ENCODE measurements around the gene MACROD1.

MACROD1 gene

DNA sequence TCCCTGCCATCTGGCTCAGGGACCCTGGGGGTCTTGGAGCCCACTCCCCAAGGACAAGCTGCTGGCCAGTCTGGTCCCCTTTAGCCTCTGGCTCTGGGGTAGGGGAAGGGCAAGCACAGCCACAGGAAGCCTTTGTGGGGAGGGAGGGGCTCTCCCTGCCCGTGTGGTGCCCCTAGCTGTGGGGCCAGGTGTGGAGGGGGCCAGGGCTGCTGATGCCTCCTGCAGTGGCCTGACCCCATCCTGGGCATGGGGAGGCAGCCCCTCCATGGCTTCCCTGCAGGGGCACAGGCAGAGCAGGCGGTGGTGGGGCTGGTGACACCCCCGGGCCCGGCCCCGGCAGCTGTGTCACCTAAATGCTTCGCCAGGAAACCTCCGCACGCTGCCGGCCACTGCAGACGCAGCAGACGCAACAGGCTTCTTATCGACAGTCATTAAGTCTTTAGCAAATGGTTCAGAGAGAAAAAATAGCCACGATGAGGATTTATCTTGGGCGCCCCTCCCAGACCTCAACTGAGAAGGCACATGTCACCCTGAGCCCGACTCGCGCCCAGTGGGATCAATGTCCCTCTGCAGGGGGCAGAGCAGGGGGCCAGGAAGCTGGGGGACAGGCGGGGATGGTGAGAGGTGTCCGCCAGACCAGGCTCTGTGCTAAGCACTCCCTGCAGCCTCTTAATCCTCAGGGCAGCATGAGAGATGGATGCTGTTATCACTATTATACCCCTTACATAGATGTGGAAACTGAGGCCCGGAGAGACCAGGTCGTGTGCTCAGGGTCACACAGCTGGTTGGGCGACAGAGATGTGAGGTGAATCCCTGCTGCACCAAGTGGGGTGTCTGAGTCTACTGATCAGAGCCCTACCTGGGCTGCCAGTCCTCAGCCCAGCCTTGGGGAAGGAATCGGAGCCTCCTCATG, 96.3 kb downstream of the MACROD1 start:
- no peak for DNase-seq

DNA sequence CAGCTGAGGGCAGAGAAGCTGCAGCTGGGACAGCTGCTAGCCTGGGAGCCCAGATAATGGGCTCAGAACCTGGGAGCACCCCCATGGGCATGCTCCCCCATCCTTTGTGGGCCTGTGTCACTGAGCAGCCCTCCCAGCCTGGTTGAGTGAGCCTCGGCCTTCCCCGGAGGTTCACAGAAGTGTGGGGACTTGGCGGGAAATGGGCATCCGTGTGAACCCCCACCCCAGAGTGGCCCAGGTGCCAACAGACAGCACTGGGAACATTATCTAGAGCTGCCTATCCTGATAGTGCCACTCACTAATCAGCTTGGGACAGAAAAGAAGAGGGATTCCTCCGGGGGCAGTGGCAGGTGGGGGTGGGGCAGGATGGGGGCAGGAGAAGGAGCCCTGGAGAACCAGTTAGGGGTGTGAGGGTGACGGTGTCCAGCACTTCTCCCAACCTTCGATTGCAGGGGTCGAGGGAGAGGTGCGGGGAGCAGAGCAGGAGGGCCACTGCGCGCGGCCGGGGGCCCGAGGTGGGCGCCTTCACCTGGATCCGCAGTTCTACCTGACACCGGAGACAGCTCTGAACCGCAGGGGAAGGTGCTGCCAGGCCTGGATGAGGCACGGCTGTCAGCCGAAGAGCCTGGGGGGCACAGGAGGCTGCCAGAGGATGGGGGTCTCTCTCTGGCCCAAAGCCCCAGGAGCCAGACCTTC, 97.1 kb downstream of the MACROD1 start:
- no peak for DNase-seq

DNA sequence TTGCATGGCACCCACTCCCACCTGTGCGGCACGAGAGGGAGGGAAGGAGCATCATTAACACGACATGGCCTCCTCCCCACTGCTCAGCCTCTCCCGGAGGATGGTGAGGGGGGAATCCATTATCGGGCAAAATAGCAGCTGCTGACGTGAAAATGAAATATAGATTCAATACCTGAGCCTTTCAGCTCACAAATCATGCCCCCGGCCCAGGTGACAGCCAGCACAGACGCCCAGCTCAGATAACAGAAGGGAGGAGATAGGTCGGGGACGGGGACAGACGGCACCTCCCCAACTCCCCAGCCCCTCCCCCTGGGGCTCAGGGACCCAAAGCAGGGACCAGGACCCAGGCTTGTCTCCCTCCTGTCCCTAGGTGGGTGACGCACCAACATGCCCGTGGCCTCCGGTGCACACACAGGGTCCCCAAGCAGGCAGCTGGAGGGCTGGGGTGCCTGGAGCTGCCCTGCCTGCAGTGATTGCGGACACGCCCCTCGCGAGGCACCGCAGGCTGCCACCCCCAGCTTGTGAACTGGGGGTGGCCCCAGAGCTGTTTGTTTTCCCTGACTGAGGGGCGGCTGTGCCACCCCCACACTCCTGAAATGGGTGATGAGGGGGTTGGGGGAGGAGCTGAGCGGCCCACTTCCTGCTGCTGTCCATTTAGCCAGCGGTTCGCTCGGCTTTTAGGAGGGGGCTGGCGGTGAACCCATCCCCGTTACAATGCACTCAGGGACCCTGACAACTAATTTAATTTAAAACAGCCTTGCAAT, 98.5 kb downstream of the MACROD1 start:
- no peak for DNase-seq

DNA sequence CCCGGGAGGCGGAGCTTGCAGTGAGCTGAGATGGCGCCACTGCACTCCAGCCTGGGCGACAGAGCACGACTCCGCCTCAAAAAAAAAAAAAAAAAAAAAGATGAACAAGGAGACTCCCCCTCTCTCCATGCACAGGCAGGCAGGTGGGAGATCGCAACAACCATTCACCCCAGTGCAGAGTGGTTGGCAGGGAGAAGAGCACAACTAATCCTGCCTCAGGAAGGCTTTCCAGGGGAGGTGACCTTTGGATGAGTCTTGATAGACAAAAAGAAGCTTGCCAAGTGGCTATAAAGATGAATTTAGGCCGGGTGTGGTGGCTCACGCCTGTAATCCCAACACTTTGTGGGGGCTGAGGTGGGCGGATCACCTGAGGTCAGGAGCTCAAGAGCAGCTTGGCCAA, 100.2 kb downstream of the MACROD1 start:
- no peak for DNase-seq

DNA sequence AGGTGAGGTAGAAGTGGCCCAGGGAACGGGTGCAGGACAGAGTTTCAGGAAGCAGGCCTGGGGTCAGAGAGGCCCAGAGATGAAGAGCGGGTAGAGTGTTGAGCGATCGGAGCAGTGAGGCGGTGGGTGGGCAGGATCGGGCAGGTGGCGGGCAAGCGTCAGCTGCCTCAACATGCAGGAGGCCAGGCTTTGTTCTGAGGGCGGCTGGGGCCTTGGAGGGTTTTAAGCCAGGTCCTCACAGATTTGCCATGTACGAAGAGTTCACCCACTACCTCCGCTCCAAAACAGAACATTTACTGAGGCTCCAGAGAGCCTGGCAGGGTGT, 100.8 kb downstream of the MACROD1 start:
- no peak for DNase-seq

DNA sequence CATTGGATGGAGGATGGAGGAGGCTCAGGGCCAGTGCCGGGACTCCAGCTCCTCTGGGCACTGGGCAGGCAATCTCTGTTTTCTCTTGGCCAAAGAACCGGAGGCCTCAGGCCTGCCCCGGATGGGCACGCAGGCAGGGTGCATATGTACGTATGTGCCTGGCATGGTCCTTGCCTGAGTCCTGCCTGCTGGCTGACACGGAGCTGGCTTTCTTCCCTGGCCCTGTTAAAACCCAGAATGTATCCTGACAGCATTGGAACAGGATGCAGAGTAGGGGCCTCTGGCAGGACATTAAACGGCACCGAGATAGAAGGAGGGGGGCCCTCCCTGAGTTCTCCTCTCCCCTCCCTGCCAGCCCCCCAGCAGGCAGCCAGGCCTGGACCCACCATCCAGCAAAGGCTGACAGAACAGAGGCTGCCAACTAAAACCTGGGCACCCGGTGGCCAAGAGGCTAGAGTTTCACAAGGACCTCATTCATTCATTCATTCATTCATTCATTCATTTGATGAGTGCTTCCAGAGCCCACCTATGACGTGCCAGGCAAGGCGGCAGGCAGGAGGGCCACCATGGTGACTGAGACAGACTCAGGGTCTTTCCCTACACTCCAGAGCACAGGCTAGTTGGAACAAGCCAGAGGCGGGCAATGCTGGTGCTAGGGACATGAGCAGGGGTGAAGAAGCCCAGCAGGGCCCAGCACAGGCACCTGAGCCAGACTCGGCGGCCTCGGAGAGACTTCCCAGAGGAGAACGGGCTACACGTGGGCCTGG, 101.4 kb downstream of the MACROD1 start:
- DNase-seq = no peak

DNA sequence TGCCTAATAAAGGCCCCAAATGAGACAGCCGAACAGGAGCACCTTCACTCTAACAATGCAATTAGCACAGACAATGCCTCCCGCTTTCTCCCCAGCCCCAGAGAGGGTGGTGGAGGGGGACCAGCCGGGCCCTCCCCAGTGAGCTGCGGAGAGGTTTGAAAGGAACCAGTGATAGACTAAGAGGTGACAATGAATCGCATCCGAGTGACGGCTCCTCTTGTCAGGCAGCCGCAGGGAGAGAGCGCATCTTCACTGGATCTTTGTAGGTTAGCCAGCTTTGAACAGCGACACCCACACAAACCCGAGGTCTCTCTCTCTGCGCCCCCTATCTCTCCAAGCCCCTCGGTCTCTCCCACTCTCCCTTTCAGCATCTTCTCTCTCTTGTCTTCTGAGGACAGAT, 102.1 kb downstream of the MACROD1 start:
- no peak for DNase-seq

DNA sequence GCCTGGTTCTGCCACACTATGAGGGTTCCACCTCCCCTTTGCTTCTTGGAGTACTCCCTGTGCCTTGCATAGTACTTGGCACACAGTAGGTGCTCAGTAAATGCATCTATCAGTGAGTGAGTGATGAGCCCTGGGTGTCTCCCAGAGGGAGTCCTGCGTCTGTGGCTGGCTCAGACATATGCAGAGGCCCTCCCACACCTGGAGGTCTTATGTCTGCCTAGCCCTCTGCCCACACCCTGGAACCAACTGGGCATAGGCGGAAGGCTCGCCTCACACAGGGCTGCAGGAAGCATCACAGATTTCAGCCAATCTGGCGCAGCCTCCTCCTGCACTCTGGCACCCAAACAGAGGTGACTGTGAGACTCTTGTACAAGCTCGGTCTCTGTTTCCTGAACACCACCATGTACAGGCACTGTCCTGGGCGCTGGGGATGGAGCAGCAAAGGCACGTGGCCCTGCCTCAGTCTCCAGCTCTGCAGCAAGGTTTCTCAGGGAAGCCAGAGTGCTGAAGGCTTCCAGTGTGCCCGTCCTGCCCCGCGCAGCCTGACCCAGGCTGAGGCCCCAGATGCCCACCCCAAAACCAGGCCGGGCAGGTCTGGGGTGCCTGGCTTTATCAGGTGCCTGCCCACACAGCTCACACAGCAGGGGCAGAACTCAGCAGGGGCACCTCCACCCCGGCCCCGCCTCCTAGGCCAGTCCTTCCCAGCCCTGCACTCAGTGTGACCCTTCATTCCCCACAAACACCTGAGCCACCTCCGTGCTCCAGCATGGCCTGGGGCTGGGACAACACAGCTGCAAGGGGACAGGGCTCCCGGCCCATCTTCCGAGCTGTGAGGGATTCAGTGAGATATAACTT, 103.5 kb downstream of the MACROD1 start:
- DNase-seq = no peak

DNA sequence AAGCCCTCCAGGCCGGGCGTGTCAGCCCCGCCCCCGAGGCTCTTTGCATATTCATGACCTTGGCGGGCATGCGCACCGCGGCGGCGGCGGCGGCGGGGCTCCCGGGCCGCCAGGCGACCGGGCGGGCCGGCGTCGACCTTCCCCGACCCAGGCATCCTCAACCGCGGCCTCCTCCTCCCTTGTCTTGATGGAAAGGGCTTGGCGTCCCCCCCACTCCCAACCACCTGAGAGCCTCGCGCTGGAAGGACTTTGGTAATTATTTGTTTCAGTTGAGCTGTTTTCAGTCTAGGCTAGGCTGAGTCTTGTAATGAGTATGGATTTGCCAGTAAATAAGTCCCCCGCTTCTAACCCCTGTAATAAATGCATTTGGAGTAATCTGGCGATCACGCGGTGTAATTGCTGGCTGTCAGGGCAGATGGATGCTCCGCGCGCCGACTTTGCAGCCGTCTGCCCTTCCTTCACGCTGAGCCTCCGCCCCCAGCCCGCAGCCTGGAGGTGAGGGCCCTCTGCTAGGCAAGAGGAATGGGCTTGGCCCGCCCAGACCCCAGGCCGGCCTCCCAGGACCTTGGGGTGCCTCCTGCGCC, 105.0 kb downstream of the MACROD1 start:
- DNase-seq = no peak

DNA sequence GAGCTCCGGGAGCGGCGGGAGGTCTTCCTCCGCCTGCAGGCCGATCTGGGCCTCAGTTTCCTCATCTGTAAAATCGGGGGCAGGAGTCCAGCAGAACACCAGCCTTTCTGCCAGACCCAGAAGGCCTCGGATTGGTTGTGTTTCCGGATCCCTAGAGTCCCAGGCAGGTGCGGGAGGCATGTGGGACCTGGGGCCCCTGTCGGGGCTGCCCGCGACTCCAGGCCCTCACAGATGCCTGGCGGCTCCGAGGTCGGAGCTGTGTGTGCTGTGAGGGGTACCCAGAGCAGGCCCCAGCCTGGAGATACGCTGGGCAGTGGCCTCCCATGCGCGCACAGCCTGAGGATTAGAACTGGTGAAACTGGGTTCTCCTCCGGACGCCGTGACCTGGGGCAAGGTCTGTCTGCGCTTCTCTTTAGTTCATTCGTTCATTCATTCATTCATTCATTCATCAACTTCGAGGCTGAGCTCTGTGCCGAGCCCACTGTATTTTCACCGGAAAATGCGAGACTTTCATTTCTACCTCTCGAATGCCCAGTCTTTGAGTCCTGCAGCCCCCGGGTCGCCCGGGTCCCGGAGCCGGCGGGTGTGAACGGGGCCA, 105.6 kb downstream of the MACROD1 start:
- no peak for DNase-seq

DNA sequence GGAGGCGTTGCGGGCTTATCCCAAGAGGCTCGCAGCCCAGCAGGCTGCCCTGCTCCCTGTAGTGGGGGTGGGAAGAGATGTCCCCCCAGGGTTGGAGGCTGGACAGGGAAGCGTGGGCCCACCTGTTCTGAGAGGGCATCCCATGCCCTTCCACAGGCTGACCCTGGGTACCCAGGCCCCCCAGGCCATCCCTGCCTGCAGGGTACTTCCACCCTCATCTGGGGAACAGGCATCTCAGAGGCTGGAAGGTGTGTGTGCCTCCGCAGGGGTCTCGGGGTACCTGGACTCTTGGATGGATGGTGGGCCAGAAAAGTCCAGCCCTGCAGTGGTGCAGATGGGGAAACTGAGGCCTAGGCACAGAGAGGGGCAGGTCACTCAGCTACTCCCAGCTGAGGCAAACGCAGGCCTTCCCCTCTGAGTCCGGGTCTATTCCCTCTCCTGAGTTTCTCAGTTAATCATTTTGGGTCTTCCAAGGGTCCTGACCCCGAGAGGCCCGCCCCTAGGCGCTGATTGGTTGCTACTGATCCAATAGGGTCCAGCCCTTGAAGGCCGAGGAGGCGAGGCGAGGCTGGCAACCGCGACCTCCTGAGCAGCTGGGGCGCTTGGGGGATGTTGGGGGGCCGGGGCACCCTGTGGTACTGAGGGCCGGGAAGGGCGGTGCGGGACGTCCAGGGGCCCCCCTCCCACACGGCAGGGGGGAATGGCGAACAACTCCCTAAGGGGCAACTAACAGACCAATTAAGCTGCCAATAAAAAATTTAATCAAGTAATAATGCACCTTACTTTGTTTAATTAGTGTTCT, 106.4 kb downstream of the MACROD1 start:
- no peak for DNase-seq

DNA sequence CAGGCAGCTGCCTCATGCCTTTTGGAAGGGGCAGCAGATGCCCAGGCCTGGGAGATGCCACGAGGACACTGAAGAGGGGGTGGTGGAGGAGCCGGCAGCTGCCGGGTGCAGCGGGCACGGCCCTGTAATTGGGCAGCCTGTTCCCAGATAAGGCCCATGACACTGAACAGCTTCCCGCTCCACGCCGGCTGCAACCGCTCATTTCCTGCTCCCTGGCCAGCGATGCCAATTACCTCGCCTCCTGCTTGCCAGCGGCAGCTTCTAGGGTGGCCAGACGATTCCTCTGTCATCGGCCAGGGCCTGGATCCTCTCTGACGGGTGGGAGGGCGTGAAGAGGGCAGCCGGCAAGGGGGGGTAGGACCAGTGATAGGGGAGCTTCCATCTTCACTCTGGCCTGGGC, 107.4 kb downstream of the MACROD1 start:
- DNase-seq = no peak

DNA sequence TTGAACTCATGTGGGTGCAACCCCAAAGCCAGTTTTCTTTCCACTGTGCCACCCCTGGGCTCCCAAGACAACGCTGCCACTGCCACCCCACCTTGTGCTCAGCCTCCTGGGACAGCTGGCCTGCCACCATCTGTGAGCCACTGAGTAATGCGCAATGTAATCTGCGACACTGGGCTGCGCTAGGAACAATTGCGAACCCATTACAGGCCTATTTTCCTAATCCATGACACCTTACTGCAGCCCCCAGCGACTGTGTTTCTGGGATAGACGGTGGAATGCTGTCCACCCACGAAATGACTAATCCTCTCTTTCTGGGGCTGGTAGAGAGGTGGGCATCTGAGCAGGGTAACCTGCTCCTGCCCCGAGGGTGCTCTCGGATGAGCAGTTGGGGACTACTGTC, 108.0 kb downstream of the MACROD1 start:
- DNase-seq = no peak

DNA sequence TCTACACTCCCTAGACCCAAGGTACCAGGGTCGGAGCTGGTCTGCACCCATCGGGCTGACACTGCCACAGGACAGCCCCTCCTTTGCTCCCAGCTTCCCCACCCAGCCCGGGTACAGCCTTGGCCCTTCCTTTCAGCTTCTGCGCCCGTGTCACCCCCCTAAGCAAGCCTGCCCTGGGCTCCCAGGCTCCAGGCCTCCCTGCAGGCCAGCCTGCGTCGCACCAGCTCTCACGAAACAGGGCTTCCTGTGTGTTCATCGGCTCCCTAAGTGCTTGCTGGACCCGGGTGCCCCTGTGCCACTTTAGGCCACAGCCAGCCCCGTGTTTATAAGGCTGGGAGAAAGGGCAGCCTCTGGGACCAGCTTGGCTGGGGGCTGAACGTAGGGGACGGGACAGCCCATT, 109.1 kb downstream of the MACROD1 start:
- no peak for DNase-seq

DNA sequence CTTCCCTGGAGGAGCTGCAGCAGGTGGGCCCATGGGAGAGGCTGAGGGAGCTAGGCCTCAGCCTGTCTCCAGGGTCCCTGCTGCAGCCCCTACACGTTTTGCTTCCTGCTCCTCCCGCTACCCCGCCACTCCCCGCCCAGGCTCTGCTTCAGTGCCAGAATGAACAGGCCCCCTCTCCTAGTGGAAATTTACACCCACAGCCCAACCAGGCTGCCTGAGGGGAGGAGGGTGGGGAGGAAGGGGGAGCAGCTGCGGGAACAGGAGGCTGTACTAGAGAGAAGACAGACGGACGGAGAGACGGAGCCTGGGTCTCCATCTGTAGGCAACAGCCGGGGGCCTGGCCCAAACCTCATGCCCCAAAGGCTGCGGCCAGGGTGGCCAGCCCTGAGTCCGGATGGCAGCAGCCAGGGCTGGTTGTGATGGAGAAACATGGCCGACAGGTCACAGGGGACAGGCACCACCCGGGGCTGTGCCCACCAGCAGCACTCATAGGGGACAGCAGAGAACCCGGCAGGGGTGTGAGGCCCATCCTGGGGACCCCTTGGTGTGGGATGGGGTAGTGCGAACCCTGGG, 109.6 kb downstream of the MACROD1 start:
- no peak for DNase-seq

DNA sequence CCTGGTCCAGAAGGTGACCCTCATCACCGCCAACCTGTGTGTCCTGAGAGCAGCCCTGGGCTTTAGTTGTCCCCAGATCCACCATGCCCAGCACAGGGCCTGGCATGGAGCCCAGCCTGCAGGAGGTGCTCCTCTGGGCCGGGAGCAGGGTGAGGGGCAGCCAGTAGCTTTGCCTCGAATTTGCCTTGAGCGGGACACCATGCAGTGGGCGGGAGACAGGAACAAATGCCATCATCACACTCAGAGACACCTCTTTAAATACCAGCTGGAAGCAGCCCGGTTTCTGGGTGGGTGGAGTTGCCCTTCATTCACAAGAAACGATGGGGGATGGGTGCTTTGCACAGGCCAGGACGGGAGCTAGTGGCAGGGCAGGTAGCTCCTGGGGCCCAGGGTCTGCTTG, 110.8 kb downstream of the MACROD1 start:
- no peak for DNase-seq

DNA sequence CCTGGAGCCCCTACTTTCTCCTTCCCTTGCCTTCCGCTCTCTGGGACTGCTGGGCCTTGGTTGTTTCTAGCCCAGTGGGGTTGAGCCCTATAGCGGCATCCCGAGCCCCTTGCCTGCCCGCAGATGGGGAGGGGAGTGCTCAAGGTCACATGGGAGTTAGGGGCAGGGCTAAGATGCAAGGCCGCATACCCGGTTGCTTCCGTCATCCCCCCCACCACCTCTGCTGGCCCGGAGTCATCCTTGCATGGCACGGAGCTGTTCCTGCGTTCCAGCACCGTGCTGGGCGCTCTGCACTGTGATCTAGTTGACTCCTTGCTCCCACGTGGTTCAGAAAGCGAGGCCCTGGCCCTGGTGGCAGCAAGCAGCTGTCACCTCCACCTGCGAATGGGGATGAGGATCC, 112.2 kb downstream of the MACROD1 start:
- no peak for DNase-seq

DNA sequence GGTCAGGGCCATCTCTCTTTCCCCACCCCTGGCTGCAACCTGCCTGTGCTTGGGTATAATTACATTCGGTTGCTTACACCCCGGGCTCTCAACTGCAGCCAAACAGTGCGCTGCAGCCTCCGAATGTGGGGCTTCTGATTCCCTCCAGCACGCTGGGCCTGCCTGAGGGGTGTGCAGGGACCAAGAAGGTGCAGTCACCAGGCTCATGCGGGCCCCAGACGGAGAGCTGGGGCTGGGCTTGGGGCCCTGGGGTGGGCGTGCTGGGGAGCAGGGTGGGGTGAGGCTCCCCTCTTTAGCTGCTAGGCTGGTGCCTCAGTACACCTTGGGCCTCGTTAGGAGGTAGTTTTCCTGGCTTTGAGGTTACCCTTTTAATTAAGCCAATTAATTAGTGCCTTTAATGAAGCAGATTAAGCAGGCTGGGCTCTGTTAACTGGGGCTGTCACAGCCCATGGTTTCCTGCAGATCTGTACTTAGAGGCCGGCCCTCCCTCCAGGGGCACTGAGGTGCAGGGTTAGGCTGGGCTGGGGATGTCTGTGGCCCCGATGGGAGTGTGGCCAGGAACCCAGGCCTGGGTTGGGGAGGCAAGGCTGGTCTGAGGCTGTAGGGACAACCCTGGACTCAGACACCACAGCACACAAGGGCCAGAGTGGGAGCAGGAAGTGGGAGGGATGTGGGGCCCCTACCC, 112.8 kb downstream of the MACROD1 start:
- no peak for DNase-seq

DNA sequence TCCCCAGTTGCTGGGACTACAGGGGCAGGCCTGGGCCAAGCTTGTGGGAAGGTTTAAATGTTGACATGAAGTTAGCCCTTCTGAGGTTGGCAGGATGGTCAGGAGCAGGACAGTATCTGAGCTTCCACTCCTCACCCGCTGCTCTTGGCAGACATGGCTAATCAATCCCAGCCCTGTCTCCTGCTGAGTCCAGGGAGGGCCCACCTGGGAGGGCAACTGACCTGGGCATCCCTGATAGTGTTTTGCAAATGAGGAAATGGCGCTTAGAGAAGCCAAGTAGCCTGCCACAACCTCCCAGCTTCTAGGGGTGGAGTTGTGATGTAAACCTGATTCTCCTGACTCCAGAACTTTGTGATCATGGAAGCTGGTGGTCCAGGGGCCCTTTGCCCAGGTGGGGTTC, 113.5 kb downstream of the MACROD1 start:
- DNase-seq = no peak
